ENCODE data around the gene RANBP3.
"Not testable (repeated sequence)": the region's sequence is repeated elsewhere in the genome, so short reads cannot be mapped to it uniquely, and the experiment has no call there.

Gene RANBP3

DNA sequence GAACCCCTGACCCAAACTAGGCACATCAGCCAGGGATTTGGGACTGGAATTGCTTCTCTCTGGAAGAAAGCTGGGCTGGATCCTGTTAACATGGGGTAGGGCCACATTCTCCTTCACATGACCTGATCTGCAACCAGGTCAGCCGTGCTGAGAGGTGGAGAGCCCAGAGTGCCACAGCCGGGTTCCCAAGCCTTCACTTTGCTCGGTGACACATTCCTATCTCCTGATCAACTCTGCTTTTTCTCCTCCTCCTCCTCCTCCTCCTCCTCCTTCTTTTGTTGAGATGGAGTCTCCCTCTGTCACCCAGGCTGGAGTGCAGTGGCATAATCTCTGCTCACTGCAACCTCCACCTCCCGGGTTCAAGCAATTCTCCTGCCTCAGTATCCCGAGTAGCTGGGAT is 7.9 kb upstream of the RANBP3 start:
- not testable (repeated sequence) for DNase-seq (ENCODE audit: low read depth)

GRCh38 chr19:5985098-5985783 is 7.3 kb upstream of the RANBP3 start:
- DNase-seq (ENCODE audit: low read depth) = no peak

DNA sequence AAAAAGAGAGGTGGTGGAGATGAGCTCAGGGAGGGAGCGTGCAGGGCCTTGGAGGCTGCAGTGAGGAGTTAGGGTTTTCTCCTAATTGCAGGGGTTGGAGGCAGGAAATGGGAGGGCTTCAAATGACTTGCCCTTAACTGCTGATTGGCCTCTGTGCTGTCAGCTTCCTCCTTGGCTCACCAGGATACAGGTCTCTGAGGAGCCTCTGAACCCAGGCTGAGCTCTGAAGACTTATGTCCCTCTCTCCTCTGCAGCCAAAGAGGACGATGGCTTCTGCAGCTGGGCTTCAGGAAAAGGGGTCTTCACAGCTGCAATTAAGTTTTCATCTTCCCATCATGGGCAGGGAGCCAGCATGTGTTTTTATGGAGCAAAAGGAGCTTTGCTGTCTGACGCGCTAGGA is 6.7 kb upstream of the RANBP3 start:
- no peak for DNase-seq (ENCODE audit: low read depth)

- DNase-seq (ENCODE audit: low read depth) = no peak
These were observed 5.5 kb upstream of the RANBP3 start for GRCh38 chr19:5983367-5983955.

GRCh38 chr19:5978606-5979552 is 939 bp upstream of the RANBP3 start:
- DNase-seq (ENCODE audit: low read depth) = no peak

- no peak for DNase-seq (ENCODE audit: low read depth)
These were observed 637 bp downstream of the RANBP3 start for GRCh38 chr19:5977222-5977784.

GRCh38 chr19:5976768-5977167 is 1.2 kb downstream of the RANBP3 start:
- DNase-seq (ENCODE audit: low read depth) = no peak

- no peak for DNase-seq (ENCODE audit: low read depth)
These were observed 2.6 kb downstream of the RANBP3 start for GRCh38 chr19:5975388-5975728.

DNA sequence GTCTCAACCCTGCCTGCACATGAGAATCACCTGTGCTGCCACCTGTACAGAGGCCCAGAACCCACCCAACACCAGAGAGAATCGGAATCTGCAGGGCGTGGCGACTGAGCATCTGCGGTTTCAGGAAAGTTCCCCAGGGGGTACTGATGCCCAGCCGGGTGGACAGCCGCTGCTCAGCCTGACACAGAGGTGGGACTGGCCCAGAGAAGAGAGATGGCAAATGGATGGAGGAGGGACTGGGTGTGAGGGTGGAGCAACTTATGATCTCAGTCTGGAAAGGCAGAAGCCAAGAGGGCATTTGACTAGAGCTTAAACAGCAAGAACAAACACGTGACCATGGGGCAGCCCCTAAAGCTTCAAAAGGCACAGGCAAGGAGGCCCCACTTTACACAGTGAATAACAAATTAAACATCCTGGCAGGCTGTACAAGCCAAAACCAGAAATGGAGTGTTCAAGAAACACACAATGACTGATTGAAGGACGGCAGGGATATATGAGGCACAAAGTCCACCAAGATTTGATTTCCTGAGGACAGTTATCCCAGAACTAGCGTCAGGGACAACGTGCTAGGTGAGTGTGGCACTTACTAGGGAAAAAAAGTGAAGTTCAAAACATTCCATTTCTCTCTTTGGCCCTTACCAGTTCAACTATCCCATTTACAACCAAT is 3.1 kb downstream of the RANBP3 start:
- no peak for DNase-seq (ENCODE audit: low read depth)

GRCh38 chr19:5973867-5974635 is 3.9 kb downstream of the RANBP3 start:
- DNase-seq (ENCODE audit: low read depth) = no peak

- no peak for DNase-seq (ENCODE audit: low read depth)
These were observed 4.6 kb downstream of the RANBP3 start for GRCh38 chr19:5973376-5973775.

GRCh38 chr19:5972355-5972731 is 5.6 kb downstream of the RANBP3 start:
- DNase-seq (ENCODE audit: low read depth) = no peak

- DNase-seq (ENCODE audit: low read depth) = no peak
These were observed 6.1 kb downstream of the RANBP3 start for GRCh38 chr19:5971714-5972354.

DNA sequence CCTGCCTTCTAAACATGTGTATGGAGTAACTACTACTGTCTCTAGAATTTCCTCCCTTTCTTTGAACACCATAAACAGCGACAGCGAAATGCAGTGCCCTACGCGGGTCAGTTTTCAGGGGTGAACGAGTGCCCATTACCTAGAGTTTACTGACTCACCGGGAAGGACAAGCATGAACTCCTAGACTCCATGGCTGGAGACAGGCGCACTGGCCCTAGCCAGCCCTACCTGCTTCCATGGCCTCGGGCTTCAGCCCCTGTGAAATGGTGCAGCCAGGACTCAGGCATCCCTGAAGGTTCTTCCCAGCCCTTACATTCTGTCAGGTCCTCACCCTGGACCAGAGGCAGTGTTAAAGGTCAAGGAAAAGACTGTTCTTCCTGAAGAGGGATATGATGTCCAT is 8.5 kb downstream of the RANBP3 start:
- no peak for DNase-seq (ENCODE audit: low read depth)

GRCh38 chr19:5968431-5969373 is 9.2 kb downstream of the RANBP3 start:
- no peak for DNase-seq (ENCODE audit: low read depth)

DNA sequence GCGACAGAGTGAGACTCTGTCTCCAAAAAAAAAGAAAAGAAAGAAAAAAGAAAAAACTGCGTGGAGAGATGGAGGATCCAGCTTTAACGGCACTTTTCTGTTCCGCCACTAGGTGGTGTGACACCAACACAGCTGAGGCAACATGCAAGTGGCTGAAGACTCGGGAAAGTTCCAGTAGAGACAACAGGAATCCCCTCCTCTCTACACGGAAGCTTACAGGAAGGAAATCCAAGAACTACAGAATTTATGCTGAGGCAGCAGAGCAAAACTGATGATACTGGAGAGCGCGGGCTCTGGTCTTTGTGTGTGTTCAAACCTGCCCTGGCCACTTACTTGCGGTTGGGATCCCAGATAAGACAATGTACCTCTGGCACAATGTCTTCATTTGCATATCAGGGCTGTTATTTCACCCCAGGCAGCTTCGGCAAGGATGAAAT is 9.9 kb downstream of the RANBP3 start:
- no peak for DNase-seq (ENCODE audit: low read depth)

GRCh38 chr19:5967571-5967970 is 10.4 kb downstream of the RANBP3 start:
- DNase-seq (ENCODE audit: low read depth) = no peak

DNA sequence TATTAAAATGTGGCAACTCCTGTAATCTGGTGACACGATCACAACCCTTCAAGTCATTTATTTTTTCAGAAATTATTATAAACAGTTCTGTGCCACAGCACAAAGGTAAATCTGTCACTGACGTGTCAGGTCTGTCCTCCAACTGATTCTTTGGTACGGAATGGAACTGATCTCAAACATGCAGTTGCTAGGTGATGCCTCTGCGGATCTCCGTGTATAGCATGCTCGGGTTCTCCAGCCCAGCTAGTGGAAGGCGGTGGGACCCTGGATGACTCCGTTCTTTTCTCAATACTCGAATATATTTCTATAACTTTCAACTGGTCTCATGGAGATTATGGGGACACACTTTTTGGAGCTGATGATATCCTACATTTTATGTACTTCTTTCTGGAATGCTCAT is 11.0 kb downstream of the RANBP3 start:
- DNase-seq (ENCODE audit: low read depth) = no peak

GRCh38 chr19:5966215-5966614 is 11.7 kb downstream of the RANBP3 start:
- DNase-seq (ENCODE audit: low read depth) = no peak

Measured in stimulated activated CD8-positive, alpha-beta memory T cell treated with anti-CD3 and anti-CD28 coated beads, Interleukin-15, amount 100 ng/mL, for 24 hours (primary cell).